Measurements from ENCODE around the gene MUC22. TPM values are rescaled to one million over a fixed set of nuclear protein-coding genes. Genes with fewer than 3 reads are reported as not detected.
A peak's percentile ranks its signal among the peaks of the same experiment; 100 is the strongest.
"Not testable (repeated sequence)": the region's sequence is repeated elsewhere in the genome, so short reads cannot be mapped to it uniquely, and the experiment has no call there.

The MUC22 gene
- total and polyA plus RNA-seq, 2 donors = not detected

DNA sequence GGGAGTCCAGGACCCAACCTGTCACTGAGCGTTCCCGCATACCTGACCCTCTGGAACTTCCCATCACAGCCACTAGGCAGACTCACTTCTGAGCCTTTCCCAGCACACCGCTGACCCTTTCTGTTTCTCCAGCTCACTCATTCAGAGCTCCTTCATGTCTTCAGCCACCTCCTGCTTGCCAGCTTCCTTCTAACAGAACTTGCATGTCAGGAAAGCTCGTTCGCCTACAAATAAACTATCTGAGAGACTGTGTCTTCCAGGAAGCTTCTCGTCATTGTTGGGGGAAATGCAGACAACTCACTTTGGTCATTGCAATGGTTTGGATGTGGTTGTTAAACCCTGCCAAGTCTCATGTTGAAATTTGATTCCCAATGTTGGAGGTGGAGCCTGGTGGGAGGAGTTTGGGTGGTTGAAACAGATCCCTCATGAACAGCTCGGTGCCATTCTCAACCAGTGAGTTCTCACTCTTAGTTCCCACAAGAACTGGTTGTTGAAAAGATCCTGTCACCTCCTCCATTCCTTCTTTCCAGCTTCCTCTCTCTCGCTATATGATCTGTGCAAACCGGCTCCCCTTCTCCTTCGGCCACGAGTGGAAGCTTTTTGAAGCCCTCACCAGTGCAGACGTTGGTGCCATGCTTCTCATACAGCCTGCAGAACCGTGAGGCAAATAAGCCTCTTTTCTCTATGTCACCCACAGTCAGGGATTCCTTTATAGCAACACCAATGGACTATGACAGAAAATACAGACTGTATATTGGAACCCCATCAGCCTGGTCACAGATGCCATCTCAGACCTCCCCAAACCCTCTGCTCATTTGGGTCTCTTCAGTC lies 28.1 kb upstream of the MUC22 start:
- Histone ChIP-seq H3K4me1 (ENCODE audit: insufficient read depth) (no peaks in the 10 kb centered on the region), H3K4me3 (ENCODE audit: low read depth, low read length) (no peak overlapping the region), H3K36me3 (ENCODE audit: insufficient read depth) (no peaks in the 10 kb centered on the region), H3K27ac (ENCODE audit: low read depth) (no peak overlapping the region)
- peak; percentile 13 for DNase-seq (ENCODE audit: extremely low spot score)
- 20% methylated on average over 13 of the region's 13 CpGs for WGBS

DNA sequence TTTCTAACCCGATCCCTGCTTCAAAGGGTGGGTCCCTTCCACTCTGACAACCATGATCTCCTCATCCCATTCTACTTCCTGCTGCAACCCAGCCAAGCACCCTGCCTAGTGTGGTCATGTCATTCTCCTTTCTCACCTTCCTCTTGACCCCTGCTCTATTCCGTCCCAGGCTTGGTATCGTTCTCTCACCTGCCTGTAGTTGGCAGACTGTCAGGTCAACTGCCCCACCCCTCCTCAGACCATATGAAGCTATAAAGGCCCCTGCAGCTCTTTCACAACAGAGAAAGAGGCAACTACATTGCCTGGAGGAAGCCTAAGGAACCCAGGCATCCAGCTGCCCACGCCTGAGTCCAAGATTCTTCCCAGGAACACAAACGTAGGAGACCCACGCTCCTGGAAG lies 26.8 kb upstream of the MUC22 start, which contains the start of gene MUC21:
MUC21 (plus strand) TSS at position 280 of the 400 bp plus-strand sequence. CDS start 241 bp downstream, outside the sequence.
- Histone ChIP-seq H3K4me1 (ENCODE audit: insufficient read depth) (no peaks in the 10 kb centered on the region), H3K27ac (ENCODE audit: low read depth) (no peak within 1 kb of the TSS), H3K36me3 (ENCODE audit: insufficient read depth) (no peaks in the 10 kb centered on the region), H3K4me3 (ENCODE audit: low read depth, low read length) (no peak within 1 kb of the TSS)
- WGBS = 85% methylated on average over 6 of the region's 6 CpGs
- DNase-seq (ENCODE audit: extremely low spot score) = no peak

DNA sequence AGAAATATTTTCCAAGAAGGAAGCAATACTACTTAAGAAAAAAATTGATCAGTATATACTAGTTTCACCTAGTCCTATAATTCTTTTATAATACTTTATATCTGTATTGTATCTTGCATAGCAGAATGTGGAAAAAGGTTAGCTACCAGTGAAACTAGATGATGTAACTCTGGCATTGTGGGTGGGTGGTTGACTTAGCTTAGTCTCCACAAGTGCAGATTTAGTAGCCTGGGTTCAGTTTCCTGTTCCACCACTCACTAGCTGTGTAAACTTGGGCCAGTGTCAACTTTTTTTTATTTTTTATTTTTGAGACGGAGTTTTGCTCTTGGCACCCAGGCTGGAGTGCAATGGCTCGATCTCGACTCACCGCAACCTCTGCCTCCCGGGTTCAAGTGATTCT lies 24.8 kb upstream of the MUC22 start:
- WGBS = 71% methylated on average over 5 of the region's 5 CpGs
- Histone ChIP-seq H3K4me1 (ENCODE audit: insufficient read depth) (no peaks in the 10 kb centered on the region), H3K4me3 (ENCODE audit: low read depth, low read length) (no peak overlapping the region), H3K27ac (ENCODE audit: low read depth) (no peak overlapping the region), H3K36me3 (ENCODE audit: insufficient read depth) (no peaks in the 10 kb centered on the region)
- no peak for DNase-seq (ENCODE audit: extremely low spot score)

DNA sequence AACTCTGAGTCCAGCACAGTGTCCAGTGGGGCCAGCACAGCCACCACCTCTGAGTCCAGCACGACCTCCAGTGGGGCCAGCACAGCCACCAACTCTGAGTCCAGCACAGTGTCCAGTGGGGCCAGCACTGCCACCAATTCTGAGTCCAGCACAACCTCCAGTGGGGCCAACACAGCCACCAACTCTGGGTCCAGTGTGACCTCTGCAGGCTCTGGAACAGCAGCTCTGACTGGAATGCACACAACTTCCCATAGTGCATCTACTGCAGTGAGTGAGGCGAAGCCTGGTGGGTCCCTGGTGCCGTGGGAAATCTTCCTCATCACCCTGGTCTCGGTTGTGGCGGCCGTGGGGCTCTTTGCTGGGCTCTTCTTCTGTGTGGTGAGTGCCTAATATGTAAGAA lies 23.0 kb upstream of the MUC22 start:
- WGBS = 93% methylated on average over 6 of the region's 6 CpGs
- DNase-seq (ENCODE audit: extremely low spot score) = no peak
- Histone ChIP-seq H3K4me3 (ENCODE audit: low read depth, low read length) (no peak overlapping the region), H3K27ac (ENCODE audit: low read depth) (no peak overlapping the region), H3K36me3 (ENCODE audit: insufficient read depth) (no peaks in the 10 kb centered on the region), H3K4me1 (ENCODE audit: insufficient read depth) (no peaks in the 10 kb centered on the region)

DNA sequence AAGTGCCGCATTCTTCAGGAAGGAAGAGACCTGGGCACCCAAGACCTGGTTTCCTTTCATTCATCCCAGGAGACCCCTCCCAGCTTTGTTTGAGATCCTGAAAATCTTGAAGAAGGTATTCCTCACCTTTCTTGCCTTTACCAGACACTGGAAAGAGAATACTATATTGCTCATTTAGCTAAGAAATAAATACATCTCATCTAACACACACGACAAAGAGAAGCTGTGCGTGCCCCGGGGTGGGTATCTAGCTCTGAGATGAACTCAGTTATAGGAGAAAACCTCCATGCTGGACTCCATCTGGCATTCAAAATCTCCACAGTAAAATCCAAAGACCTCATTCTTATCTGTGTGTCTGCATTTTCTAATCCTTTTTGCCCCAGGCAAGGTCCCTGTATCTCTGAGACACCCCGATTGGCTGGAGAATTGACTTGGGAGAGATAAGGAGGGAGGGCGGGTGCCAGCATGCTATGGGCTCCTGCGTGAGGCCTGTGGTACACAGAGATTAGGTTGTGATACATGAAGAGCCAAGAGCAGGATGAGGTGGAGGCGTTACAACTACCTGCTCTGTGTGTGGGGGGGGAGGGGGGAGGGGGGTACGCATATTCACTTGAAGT lies 22.0 kb upstream of the MUC22 start:
- WGBS = 58% methylated on average over 9 of the region's 9 CpGs
- Histone ChIP-seq H3K36me3 (ENCODE audit: insufficient read depth) (no peaks in the 10 kb centered on the region), H3K27ac (ENCODE audit: low read depth) (no peak overlapping the region), H3K4me1 (ENCODE audit: insufficient read depth) (no peaks in the 10 kb centered on the region), H3K4me3 (ENCODE audit: low read depth, low read length) (no peak overlapping the region)
- DNase-seq (ENCODE audit: extremely low spot score) = no peak

DNA sequence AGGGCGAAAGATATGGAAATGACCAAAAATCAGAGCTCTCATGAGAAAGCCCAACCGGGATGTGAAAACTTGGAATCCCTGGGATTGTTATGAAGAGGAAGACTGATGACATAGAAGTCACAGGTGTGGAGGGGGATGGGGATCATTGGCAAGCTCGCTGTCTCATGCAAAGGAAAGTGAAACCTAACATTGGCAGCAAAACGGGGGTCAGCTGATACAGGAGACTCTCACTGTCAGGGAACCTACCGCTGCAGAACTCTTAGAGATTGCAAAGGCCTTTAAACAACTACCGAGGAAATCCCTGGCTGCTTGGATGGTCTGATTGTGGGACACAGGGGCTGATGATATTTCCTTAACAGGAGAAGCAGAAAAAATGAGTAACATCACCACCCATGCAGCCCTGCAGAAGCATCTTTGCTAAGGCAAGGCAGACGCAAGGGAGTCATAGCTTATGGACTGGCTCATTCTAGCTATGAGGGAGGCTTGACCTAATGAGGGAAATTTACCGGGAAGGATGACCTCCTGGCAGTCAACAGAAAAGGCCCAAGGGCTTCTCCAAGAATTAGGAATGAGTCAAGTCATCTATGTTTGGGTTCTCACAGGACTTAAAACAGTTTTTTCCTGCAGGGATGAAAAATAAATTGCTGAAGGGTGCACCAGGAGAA lies 19.7 kb upstream of the MUC22 start:
- Histone ChIP-seq H3K36me3 (ENCODE audit: insufficient read depth) (no peaks in the 10 kb centered on the region), H3K4me3 (ENCODE audit: low read depth, low read length) (no peak overlapping the region), H3K4me1 (ENCODE audit: insufficient read depth) (no peaks in the 10 kb centered on the region), H3K27ac (ENCODE audit: low read depth) (no peak overlapping the region)
- WGBS = 72% methylated on average over 8 of the region's 8 CpGs
- DNase-seq (ENCODE audit: extremely low spot score) = no peak

DNA sequence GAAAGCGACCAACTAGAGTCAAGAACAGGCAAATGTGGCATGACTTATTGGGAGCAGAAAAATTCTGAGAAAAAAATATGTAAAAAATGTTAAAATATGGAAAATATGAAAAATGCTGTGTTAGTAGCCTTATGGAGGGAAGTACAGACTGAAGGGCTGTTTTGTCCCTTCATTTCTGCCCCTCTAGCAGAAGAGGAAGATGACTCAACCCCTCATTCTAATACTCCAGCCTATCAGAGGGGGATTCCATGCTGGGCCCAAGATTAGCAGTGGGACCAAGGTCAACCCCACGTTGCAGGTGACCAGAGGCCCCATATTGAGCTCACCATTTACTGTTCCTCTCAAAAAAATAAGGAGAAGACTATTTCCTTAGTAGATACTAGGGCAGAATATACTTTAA lies 18.4 kb upstream of the MUC22 start:
- DNase-seq (ENCODE audit: extremely low spot score) = no peak
- Histone ChIP-seq H3K27ac (ENCODE audit: low read depth) (no peak overlapping the region), H3K4me3 (ENCODE audit: low read depth, low read length) (no peak overlapping the region), H3K4me1 (ENCODE audit: insufficient read depth) (no peaks in the 10 kb centered on the region), H3K36me3 (ENCODE audit: insufficient read depth) (no peaks in the 10 kb centered on the region)
- 83% methylated on average over 2 of the region's 2 CpGs for WGBS

DNA sequence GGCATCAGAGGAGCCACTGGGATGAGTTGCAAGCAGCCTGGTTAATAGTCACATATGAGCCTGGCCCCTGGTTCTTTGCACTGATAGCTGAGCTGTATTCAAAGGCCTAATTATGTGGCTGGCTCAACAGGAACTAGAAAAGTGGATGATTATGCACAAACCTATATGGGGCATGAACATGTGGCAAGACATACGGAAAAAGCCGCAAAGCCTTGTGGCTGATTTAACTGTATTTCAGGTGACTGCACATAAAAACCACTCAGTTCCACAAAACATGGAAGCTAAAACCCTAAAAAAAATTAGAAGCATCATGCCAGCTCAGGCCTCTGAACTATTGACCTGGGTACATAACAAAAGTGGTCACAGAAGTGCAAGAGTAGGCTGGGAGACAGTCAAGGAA lies 13.0 kb upstream of the MUC22 start:
- WGBS = 93% methylated on average over 2 of the region's 2 CpGs

DNA sequence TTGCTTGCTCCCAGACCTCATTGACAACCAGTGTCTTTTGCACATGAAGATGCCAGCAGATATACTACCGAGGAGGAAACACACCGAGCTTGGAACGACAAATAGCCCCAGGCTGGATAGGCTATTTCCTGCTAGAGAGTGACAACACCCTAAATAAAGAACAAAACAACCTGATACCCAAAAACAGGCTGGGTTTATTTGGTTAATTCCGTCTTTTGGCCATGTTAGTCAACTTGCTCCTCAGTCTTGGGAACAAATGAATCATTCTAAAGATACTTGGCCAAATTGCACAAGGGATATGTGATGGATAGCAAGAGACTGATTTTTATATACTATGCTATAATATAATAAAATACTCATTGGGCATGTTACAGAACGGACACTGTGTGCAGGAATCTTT lies 11.5 kb upstream of the MUC22 start:
- no peak overlapping the region for H3K27ac ChIP-seq (ENCODE audit: low read depth)
- no peaks in the 10 kb centered on the region for H3K36me3 ChIP-seq (ENCODE audit: insufficient read depth)
- H3K4me3 ChIP-seq (ENCODE audit: low read depth, low read length) = no peak overlapping the region
- no peak for DNase-seq (ENCODE audit: extremely low spot score)
- 55% methylated on average over 5 of the region's 5 CpGs for WGBS
- no peaks in the 10 kb centered on the region for H3K4me1 ChIP-seq (ENCODE audit: insufficient read depth)

More for the DNA sequence above, 13.0 kb upstream of the MUC22 start:
- no peak overlapping the region for H3K27ac ChIP-seq (ENCODE audit: low read depth)
- H3K4me3 ChIP-seq (ENCODE audit: low read depth, low read length) = no peak overlapping the region
- no peak for DNase-seq (ENCODE audit: extremely low spot score)
- no peaks in the 10 kb centered on the region for H3K4me1 ChIP-seq (ENCODE audit: insufficient read depth)
- H3K36me3 ChIP-seq (ENCODE audit: insufficient read depth) = no peaks in the 10 kb centered on the region

DNA sequence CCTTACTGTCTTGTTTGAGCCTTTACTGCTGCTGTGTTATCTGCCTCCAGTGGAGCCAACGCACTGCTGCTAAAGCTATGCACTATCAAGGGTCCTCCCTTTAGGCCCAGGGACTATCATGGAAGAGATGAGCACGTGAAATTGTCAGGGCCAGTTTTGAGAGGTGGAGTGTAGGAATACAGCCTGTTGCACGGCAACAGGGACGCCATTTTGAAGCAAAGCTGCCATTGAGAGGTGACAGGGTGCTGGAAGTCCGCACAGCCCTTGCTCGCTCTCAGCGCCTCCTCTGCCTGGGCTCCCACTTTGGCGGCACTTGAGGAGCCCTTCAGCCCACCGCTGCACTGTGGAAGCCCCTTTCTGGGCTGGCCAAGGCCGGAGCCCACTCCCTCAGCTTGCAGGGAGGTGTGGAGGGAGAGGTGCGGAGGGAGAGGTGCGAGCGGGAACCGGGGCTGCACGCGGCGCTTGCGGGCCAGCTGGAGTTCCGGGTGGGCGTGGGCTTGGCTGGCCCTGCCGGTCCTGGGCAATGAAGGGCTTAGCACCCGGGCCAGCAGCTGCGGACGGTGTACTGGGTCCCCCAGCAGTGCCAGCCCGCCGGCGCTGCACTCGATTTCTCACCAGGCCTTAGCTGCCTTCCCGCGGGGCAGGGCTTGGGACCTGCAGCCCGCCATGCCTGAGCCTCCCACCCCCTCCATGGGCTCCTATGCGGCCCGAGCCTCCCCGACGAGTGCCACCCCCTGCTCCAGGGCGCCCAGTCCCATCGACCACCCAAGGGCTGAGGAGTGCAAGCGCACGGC lies 10.0 kb upstream of the MUC22 start:
- not testable (repeated sequence) for H3K27ac ChIP-seq (ENCODE audit: low read depth); DNase-seq (ENCODE audit: extremely low spot score); H3K4me3 ChIP-seq (ENCODE audit: low read depth, low read length); H3K36me3 ChIP-seq (ENCODE audit: insufficient read depth); H3K4me1 ChIP-seq (ENCODE audit: insufficient read depth)
- 95% methylated on average over 37 of the region's 39 CpGs for WGBS

DNA sequence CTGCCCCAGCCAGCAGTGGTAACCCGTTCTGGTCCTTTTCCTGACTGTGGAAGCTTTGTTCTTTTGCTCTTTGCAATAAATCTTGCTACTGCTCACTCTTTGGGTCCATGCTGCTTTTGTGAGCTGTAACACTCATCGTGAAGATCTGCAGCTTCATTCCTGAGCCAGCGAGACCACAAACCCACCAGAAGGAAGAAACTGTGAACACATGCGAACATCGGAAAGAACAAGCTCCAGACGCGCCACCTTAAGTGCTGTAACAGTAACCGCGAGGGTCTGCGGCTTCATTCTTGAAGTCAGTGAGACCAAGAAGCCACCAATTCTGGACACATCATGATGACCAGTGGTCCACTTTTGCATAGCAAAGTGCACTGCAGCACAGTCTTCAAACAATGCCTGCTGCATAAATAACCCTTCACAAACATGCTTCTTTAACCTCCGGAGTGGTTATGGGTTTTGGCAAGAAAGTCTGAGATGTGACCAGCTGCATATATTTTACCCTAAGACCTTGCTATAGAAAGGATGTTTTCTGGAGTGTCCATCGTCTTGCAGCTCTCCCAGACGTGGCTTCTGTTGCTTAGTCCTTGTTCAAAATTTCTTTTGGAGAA lies 8.9 kb upstream of the MUC22 start:
- H3K27ac ChIP-seq (ENCODE audit: low read depth) = no peak overlapping the region
- no peak for DNase-seq (ENCODE audit: extremely low spot score)
- H3K4me1 ChIP-seq (ENCODE audit: insufficient read depth) = no peaks in the 10 kb centered on the region
- no peaks in the 10 kb centered on the region for H3K36me3 ChIP-seq (ENCODE audit: insufficient read depth)
- WGBS = 87% methylated on average over 13 of the region's 13 CpGs
- H3K4me3 ChIP-seq (ENCODE audit: low read depth, low read length) = no peak overlapping the region

DNA sequence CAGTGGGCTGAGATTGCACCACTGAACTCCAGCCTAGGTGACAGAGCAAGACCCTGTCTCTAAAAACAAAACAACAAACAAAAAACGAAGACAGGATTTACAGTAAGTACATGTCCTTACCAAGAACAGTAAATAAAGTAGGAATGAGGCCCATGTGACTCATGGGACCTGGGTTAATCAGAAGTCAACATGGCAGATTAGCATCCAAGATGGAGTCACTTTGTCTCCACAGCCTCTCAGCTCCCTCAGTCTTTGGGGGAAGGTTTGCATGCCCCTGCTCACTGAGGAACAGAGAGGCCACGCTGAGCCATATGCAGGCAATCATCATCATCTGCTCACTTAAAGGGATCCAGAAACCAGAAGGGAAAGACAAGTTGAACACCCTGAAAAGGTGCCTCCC lies 7.8 kb upstream of the MUC22 start:
- Histone ChIP-seq H3K4me3 (ENCODE audit: low read depth, low read length) (no peak overlapping the region), H3K4me1 (ENCODE audit: insufficient read depth) (no peaks in the 10 kb centered on the region), H3K27ac (ENCODE audit: low read depth) (no peak overlapping the region), H3K36me3 (ENCODE audit: insufficient read depth) (no peaks in the 10 kb centered on the region)
- WGBS = 64% methylated on average over 2 of the region's 2 CpGs
- DNase-seq (ENCODE audit: extremely low spot score) = no peak

DNA sequence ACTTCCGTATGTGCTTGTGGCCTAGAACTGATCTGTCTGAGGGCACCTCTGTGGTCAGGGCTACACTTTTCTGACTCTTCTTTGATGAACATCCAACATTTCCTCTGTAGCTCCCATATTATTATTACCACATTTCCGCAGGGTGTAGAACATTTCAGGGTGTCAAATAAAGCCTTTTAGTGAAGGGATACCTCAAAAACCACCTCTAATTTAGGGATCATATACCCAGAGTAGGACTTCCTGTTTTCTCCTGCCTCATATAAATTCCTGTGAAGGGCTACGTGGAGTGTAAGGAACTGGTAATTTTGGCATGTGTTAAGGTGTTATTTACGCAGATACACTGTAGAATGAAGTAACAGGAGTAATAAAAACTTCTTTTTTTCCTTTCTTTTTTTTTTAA lies 5.5 kb upstream of the MUC22 start:
- Histone ChIP-seq H3K27ac (ENCODE audit: low read depth) (no peak overlapping the region), H3K4me1 (ENCODE audit: insufficient read depth) (no peaks in the 10 kb centered on the region), H3K36me3 (ENCODE audit: insufficient read depth) (no peaks in the 10 kb centered on the region), H3K4me3 (ENCODE audit: low read depth, low read length) (no peak overlapping the region)
- 61% methylated on average over 4 of the region's 4 CpGs for WGBS
- DNase-seq (ENCODE audit: extremely low spot score) = no peak
